Prostate gland (tissue), 2 donors: ENCODE results near the gene CRYBG3.

Source experiments
- CTCF ChIP-seq, 4 experiments: fragments of 200-600 bp in 2 of 4; fragments of 450-650 bp in 2 of 4; sonication (generic) in 2 of 4; IDR thresholded peaks; 1 replicate in 3 of 4; 2 replicates in 1 of 4; pipeline ENCODE4 v1.5.1; 2016 to 2019; ENCODE audit warnings: antibody characterized with exemption in 4 of 4, mild to moderate bottlenecking in 2 of 4, moderate library complexity in 2 of 4
- POLR2A ChIP-seq: fragments of 450-650 bp; IDR thresholded peaks from one replicate; pipeline ENCODE4 v1.6.1; 2016; ENCODE audit warnings: antibody characterized with exemption, mild to moderate bottlenecking
- POLR2AphosphoS5 ChIP-seq: sonication (generic); formaldehyde crosslinking; IDR thresholded peaks from one replicate; pipeline ENCODE4 v1.6.1; 2017; ENCODE audit warnings: antibody characterized with exemption

GRCh38 chr3:97954228-97954827 is 132.5 kb downstream of the CRYBG3 start:
- TF ChIP-seq CTCF (IDR thresholded peaks at IDR 0.05) (no peak), POLR2A (no peak), POLR2AphosphoS5 (no peak)
